ENCODE measurements around the gene FBXL4.

Gene FBXL4

GRCh38 chr6:98947411-98948292 is at the start of gene FBXL4:
Gene FBXL4 (minus strand): TSS chr6:98947946. CDS start chr6:98926988, 20,958 bp downstream.
- DNase-seq (ENCODE audit: low spot score): peak; percentile 88

GRCh38 chr6:98995116-98995515 is 47.4 kb upstream of the FBXL4 start:
- DNase-seq (ENCODE audit: low spot score): no peak

GRCh38 chr6:98992535-98992934 is 44.8 kb upstream of the FBXL4 start:
- DNase-seq (ENCODE audit: low spot score): no peak

- DNase-seq (ENCODE audit: low spot score): no peak
Observed at GRCh38 chr6:98986071-98986615, 38.4 kb upstream of the FBXL4 start.

- no peak for DNase-seq (ENCODE audit: low spot score)
Observed at GRCh38 chr6:98985391-98985790, 37.6 kb upstream of the FBXL4 start.

GRCh38 chr6:98984121-98984520 is 36.4 kb upstream of the FBXL4 start:
- DNase-seq (ENCODE audit: low spot score): no peak

- DNase-seq (ENCODE audit: low spot score): no peak
Observed at GRCh38 chr6:98981473-98981872, 33.7 kb upstream of the FBXL4 start.

GRCh38 chr6:98980819-98981218 is 33.1 kb upstream of the FBXL4 start:
- no peak for DNase-seq (ENCODE audit: low spot score)

- DNase-seq (ENCODE audit: low spot score): no peak
Observed at GRCh38 chr6:98977671-98978292, 30.0 kb upstream of the FBXL4 start.

GRCh38 chr6:98976674-98977385 is 29.1 kb upstream of the FBXL4 start:
- DNase-seq (ENCODE audit: low spot score): no peak

GRCh38 chr6:98975421-98975820 is 27.7 kb upstream of the FBXL4 start:
- no peak for DNase-seq (ENCODE audit: low spot score)

- DNase-seq (ENCODE audit: low spot score): no peak
Observed at GRCh38 chr6:98974309-98974708, 26.6 kb upstream of the FBXL4 start.

- no peak for DNase-seq (ENCODE audit: low spot score)
Observed at GRCh38 chr6:98973571-98973970, 25.8 kb upstream of the FBXL4 start.

- no peak for DNase-seq (ENCODE audit: low spot score)
Observed at GRCh38 chr6:98971303-98971702, 23.6 kb upstream of the FBXL4 start.

- DNase-seq (ENCODE audit: low spot score): no peak
Observed at GRCh38 chr6:98970469-98970868, 22.7 kb upstream of the FBXL4 start.

GRCh38 chr6:98967616-98968015 is 19.9 kb upstream of the FBXL4 start:
- no peak for DNase-seq (ENCODE audit: low spot score)

GRCh38 chr6:98959631-98960030 is 11.9 kb upstream of the FBXL4 start:
- no peak for DNase-seq (ENCODE audit: low spot score)

- no peak for DNase-seq (ENCODE audit: low spot score)
Observed at GRCh38 chr6:98958776-98959175, 11.0 kb upstream of the FBXL4 start.

- peak; percentile 76 for DNase-seq (ENCODE audit: low spot score)
Observed at GRCh38 chr6:98957450-98957849, 9.7 kb upstream of the FBXL4 start.

GRCh38 chr6:98949589-98949988 is 1.8 kb upstream of the FBXL4 start:
- no peak for DNase-seq (ENCODE audit: low spot score)

GRCh38 chr6:98946879-98947410 is 801 bp downstream of the FBXL4 start:
- peak; percentile 49 for DNase-seq (ENCODE audit: low spot score)

- DNase-seq (ENCODE audit: low spot score): no peak
Observed at GRCh38 chr6:98946266-98946878, 1.4 kb downstream of the FBXL4 start.
